Endodermal cell (in vitro differentiated cells): ENCODE results near the gene ANGPTL1. TPM values are rescaled to one million over a fixed set of nuclear protein-coding genes. Genes with fewer than 3 reads are reported as not detected.
A peak's percentile ranks its signal among the peaks of the same experiment; 100 is the strongest.

ENCODE experiments used
- DNase-seq: peaks from one replicate; pipeline ENCODE4 v3.0.0-alpha.2; 2017
- H3K27ac ChIP-seq: 2 replicates; pipeline ENCODE4 v1.5.1; 2013; ENCODE audit warnings: mild to moderate bottlenecking, low read depth, low read length, moderate library complexity
- H3K27me3 ChIP-seq: 2 replicates; pipeline ENCODE4 v1.6.1; 2013; ENCODE audit warnings: mild to moderate bottlenecking, low read length, moderate library complexity; ENCODE audit not compliant: insufficient read depth, control insufficient read depth, poor library complexity, severe bottlenecking
- H3K36me3 ChIP-seq: 2 replicates; pipeline ENCODE4 v1.7.0; 2013; ENCODE audit warnings: mild to moderate bottlenecking, low read length, moderate library complexity; ENCODE audit not compliant: control insufficient read depth, insufficient read depth
- H3K4me1 ChIP-seq: one replicate; pipeline ENCODE4 v1.7.0; 2013; ENCODE audit warnings: low read length; ENCODE audit not compliant: control insufficient read depth, insufficient read depth
- H3K4me3 ChIP-seq: 2 replicates; pipeline ENCODE4 v1.5.1; 2013; ENCODE audit warnings: mild to moderate bottlenecking, low read length, moderate library complexity
- H3K9ac ChIP-seq: 2 replicates; pipeline ENCODE4 v1.6.1; 2013; ENCODE audit warnings: mild to moderate bottlenecking, low read length, moderate library complexity; ENCODE audit not compliant: poor library complexity, severe bottlenecking; ENCODE audit errors: extremely low read depth
- H3K9me3 ChIP-seq: 2 replicates; pipeline ENCODE4 v1.6.1; 2013; ENCODE audit warnings: mild to moderate bottlenecking, low read length, moderate library complexity; ENCODE audit not compliant: control insufficient read depth
- H3K27ac Mint-ChIP-seq: 2 replicates; pipeline ENCODE4 v1.8.0; 2020; ENCODE audit warnings: mixed read lengths
- H3K27me3 Mint-ChIP-seq: 2 replicates; pipeline ENCODE4 v1.8.0; 2021; ENCODE audit warnings: mild to moderate bottlenecking, mixed read lengths; ENCODE audit not compliant: insufficient read depth
- H3K36me3 Mint-ChIP-seq: 2 replicates; pipeline ENCODE4 v1.8.0; 2020; ENCODE audit warnings: low read depth, mixed read lengths
- H3K4me1 Mint-ChIP-seq: 2 replicates; pipeline ENCODE4 v1.8.0; 2020; ENCODE audit warnings: mixed read lengths
- H3K4me3 Mint-ChIP-seq: 2 replicates; pipeline ENCODE4 v1.8.0; 2020; ENCODE audit warnings: mild to moderate bottlenecking, moderate library complexity, mixed read lengths
- H3K9me3 Mint-ChIP-seq: 2 replicates; pipeline ENCODE4 v1.8.0; 2020; ENCODE audit warnings: mild to moderate bottlenecking, mixed read lengths
- CTCF ChIP-seq: fragments of 200-600 bp; sonication (generic); conservative IDR thresholded peaks from 2 replicates; pipeline ENCODE4 v1.5.0; 2021; ENCODE audit warnings: antibody characterized with exemption, mild to moderate bottlenecking
- WGBS, 2 experiments: methylation state at CpG; one replicate each; pipeline versions ENCODE4 v1.1.5 to v1.1.7; 2013; ENCODE audit warnings: missing lambda C conversion rate in 2 of 2, mixed read lengths in 1 of 2; ENCODE audit not compliant: insufficient coverage in 1 of 2, insufficient read length in 1 of 2; 5-methylcytosine and 5-hydroxymethylcytosine counted together
- long read RNA-seq, 4 experiments: library from polyadenylated mRNA in 2 of 4; library from RNA in 1 of 4; library from capped mRNA in 1 of 4; stranded (forward) in 3 of 4; unstranded in 1 of 4; transcript quantifications; one replicate each; pipeline ENCODE4 v2.0.0, GENCODE V29; 2020 to 2021; ENCODE audit warnings: inconsistent platforms in 1 of 4
- polyA plus RNA-seq, 2 experiments: library from polyadenylated mRNA; stranded (reverse); fragments of 50-300 nt; gene quantifications; one replicate each; pipeline ENCODE4 v1.2.3, GENCODE V29; 2013
- total RNA-seq, 2 donors: library from RNA; stranded (reverse); fragmentation: NEBNext Ultra II Directional in 1 of 2; extraction: Animal tissue kit (Norgen Biotek cat#: 25700) in 1 of 2; gene quantifications; 2 replicates in 1 of 2; 3 replicates in 1 of 2; pipeline ENCODE4 v1.2.1, GENCODE V29; 2021

Gene ANGPTL1
- total RNA-seq, result not detected
- polyA plus RNA-seq (2013, experiment 1 of 2), result 1.2 TPM
- 0.99 TPM for polyA plus RNA-seq (2013, experiment 2 of 2)
- long read RNA-seq, experiment 1, result 0 reads
- long read RNA-seq, experiment 2, result 0 reads
- long read RNA-seq, experiment 3, partial matches to known transcripts, result 0 of 1 reads
- long read RNA-seq, experiment 3, other reads (novel, unspliced or antisense), result 1 of 1 reads
- long read RNA-seq, experiment 4, result 0 reads

GRCh38 chr1:178870944-178871343 lies at the start of gene ANGPTL1:
Gene ANGPTL1 (minus strand): TSS chr1:178871077. CDS start chr1:178865776, 5,301 bp downstream.
- no peak for TF ChIP-seq CTCF
- Mint-ChIP-seq H3K9me3 (no peaks in the 10 kb centered on the region), H3K27ac (peak within 1 kb of the TSS; percentile 52), H3K4me3 (no peak within 1 kb of the TSS), H3K27me3 (no peaks in the 10 kb centered on the region), H3K4me1 (peaks cover 20% of the 10 kb centered on the region), H3K36me3 (no peaks in the 10 kb centered on the region)
- H3K4me1 ChIP-seq, result peaks cover 10% of the 10 kb centered on the region
- 49 to 60% methylated on average over 3 to 4 of the region's 4 CpGs for WGBS, 2 experiments
- peak within 1 kb of the TSS; percentile 26 for H3K27ac ChIP-seq
- no peak within 1 kb of the TSS for H3K4me3 ChIP-seq
- H3K9me3 ChIP-seq, result no peaks in the 10 kb centered on the region
- peak; percentile 47 for DNase-seq
- H3K27me3 ChIP-seq, result no peaks in the 10 kb centered on the region
- no peaks in the 10 kb centered on the region for H3K36me3 ChIP-seq
- peak within 1 kb of the TSS; percentile 11 for H3K9ac ChIP-seq

- no peak overlapping the region for H3K9ac ChIP-seq
- no peak overlapping the region for H3K27ac ChIP-seq
- peaks cover 11% of the 10 kb centered on the region for H3K4me1 ChIP-seq
- H3K36me3 ChIP-seq, result peaks cover 41% of the 10 kb centered on the region
- peaks cover 12% of the 10 kb centered on the region for H3K9me3 ChIP-seq
- TF ChIP-seq CTCF, result no peak
- Mint-ChIP-seq H3K36me3 (peaks cover 36% of the 10 kb centered on the region), H3K4me3 (no peak overlapping the region), H3K4me1 (peaks cover 37% of the 10 kb centered on the region), H3K27ac (peak overlapping the region; percentile 72), H3K27me3 (no peaks in the 10 kb centered on the region), H3K9me3 (no peaks in the 10 kb centered on the region)
- no peaks in the 10 kb centered on the region for H3K27me3 ChIP-seq
- DNase-seq, result no peak
- no peak overlapping the region for H3K4me3 ChIP-seq
- WGBS, 2 experiments, result 88% methylated on average over 2 of the region's 2 CpGs; no CpG with 5 or more reads in 1 of the 2 experiments
Observed at GRCh38 chr1:178919581-178919980, 48.7 kb upstream of the ANGPTL1 start.

GRCh38 chr1:178918955-178919354 lies 48.1 kb upstream of the ANGPTL1 start:
- H3K27ac Mint-ChIP-seq, result peak overlapping the region; percentile 72
- peaks cover 35% of the 10 kb centered on the region for H3K36me3 Mint-ChIP-seq
- no peaks in the 10 kb centered on the region for H3K27me3 Mint-ChIP-seq
- Histone ChIP-seq H3K9me3 (peaks cover 5% of the 10 kb centered on the region), H3K4me1 (peaks cover 11% of the 10 kb centered on the region), H3K36me3 (peaks cover 47% of the 10 kb centered on the region), H3K27me3 (no peaks in the 10 kb centered on the region), H3K9ac (no peak overlapping the region), H3K4me3 (no peak overlapping the region), H3K27ac (no peak overlapping the region)
- DNase-seq, result no peak
- H3K4me3 Mint-ChIP-seq, result no peak overlapping the region
- no peaks in the 10 kb centered on the region for H3K9me3 Mint-ChIP-seq
- H3K4me1 Mint-ChIP-seq, result peaks cover 37% of the 10 kb centered on the region
- no peak for TF ChIP-seq CTCF
- 98% methylated on average over 2 of the region's 2 CpGs; no CpG with 5 or more reads in 1 of the 2 experiments for WGBS, 2 experiments
